Measurements from ENCODE around the gene TMSB10.

- TF ChIP-seq CTCF (IDR thresholded peaks at IDR 0.05; ENCODE audit: poor library complexity) (no peak), EZH2 (IDR thresholded peaks at IDR 0.05; ENCODE audit: borderline replicate concordance) (no peak), EZH2phosphoT487 (IDR thresholded peaks at IDR 0.05; ENCODE audit: low read depth, severe bottlenecking, unreplicated experiment) (no peak)
Measured at GRCh38 chr2:84940088-84940470, 34.6 kb downstream of the TMSB10 start.
